Fibroblast of mammary gland (primary cell): ENCODE data around the gene LIMCH1.
"Not testable (repeated sequence)": the region's sequence is repeated elsewhere in the genome, so short reads cannot be mapped to it uniquely, and the experiment has no call there.

Experiments
- DNase-seq: peaks from one replicate; pipeline ENCODE4 v3.0.0-alpha.2; 2010; ENCODE audit warnings: low read depth
- H3K4me3 ChIP-seq: 2 replicates; pipeline ENCODE4 v1.5.1; 2011; ENCODE audit warnings: low read depth, mild to moderate bottlenecking, low read length, moderate library complexity; ENCODE audit not compliant: control insufficient read depth
- TF ChIP-seq, protein P1 (sequence below): conservative IDR thresholded peaks from 2 replicates; pipeline ENCODE4 v1.5.1; 2011; ENCODE audit warnings: low read depth, low read length, inconsistent platforms; ENCODE audit not compliant: control insufficient read depth, insufficient read depth

LIMCH1 gene, protein sequence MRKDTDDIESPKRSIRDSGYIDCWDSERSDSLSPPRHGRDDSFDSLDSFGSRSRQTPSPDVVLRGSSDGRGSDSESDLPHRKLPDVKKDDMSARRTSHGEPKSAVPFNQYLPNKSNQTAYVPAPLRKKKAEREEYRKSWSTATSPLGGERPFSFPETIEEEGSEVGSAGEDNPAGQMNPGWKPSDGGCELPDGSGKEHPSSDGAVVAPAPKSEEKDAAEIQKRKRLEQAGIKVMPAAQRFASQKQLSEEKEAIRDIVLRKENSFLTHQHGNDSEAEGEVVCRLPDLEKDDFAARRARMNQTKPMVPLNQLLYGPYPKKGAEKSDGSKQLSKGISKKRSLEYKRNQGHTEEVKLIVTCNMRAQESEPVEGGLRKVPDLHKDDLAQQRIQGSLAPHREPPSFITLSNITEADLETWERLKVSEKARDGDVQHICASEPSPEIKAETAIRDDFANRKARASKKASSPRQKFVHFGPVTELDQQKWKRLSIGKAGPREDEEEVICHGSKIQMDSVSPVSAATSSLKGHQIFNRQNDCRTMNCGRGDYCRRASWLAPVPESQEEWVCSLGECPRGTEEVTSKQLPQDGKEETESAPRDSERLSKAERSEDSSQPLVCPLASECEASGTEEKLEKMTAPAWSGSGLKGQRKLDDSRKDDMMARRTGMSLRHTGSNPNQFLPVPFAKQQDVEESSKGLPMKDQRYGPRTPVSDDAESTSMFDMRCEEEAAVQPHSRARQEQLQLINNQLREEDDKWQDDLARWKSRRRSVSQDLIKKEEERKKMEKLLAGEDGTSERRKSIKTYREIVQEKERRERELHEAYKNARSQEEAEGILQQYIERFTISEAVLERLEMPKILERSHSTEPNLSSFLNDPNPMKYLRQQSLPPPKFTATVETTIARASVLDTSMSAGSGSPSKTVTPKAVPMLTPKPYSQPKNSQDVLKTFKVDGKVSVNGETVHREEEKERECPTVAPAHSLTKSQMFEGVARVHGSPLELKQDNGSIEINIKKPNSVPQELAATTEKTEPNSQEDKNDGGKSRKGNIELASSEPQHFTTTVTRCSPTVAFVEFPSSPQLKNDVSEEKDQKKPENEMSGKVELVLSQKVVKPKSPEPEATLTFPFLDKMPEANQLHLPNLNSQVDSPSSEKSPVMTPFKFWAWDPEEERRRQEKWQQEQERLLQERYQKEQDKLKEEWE (N-terminal part only)

DNA sequence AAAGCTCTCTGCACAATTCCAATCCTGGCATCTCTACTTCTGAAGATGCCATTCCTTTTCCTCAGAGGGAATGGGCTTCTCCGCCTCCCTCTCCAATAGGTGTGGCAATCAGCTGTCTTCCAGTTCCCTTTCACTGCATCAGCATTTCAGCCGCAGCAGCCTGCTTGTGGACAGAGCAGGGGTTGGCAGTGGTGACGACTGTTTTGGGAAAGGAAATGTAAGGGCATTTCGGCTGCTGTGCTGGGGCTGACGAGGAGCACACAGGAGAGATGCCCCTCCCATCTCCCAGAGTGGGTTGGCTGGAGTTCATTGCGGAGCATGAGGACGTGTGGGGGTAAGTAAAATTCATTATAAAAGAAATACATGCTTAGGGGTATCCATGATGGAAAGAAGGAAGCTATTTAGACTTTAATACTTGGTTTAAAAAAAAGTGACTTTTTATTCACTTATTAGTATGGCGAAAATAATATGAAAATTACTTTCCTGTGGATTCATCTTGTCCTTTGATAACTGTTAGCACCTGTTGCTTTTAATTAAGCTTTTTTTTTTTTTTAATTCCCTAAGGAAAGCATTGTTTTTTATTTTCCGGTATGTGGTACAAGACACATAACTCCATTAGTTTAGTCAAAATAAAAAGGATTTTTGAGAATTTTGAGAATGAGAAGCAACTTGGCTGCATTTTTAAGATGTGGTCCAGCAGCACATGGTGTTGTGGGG lies at the start of gene LIMCH1:
Gene LIMCH1, plus strand, starts transcription at position 141 of the 717 bp plus-strand sequence. CDS start 67,839 bp downstream, outside the sequence.
- TF ChIP-seq, protein P1, sequence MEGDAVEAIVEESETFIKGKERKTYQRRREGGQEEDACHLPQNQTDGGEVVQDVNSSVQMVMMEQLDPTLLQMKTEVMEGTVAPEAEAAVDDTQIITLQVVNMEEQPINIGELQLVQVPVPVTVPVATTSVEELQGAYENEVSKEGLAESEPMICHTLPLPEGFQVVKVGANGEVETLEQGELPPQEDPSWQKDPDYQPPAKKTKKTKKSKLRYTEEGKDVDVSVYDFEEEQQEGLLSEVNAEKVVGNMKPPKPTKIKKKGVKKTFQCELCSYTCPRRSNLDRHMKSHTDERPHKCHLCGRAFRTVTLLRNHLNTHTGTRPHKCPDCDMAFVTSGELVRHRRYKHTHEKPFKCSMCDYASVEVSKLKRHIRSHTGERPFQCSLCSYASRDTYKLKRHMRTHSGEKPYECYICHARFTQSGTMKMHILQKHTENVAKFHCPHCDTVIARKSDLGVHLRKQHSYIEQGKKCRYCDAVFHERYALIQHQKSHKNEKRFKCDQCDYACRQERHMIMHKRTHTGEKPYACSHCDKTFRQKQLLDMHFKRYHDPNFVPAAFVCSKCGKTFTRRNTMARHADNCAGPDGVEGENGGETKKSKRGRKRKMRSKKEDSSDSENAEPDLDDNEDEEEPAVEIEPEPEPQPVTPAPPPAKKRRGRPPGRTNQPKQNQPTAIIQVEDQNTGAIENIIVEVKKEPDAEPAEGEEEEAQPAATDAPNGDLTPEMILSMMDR, result no peak
- no peak within 1 kb of the TSS for H3K4me3 ChIP-seq
- DNase-seq, result no peak

- not testable (repeated sequence) for H3K4me3 ChIP-seq, DNase-seq
Observed at GRCh38 chr4:41491081-41491576, 46.8 kb upstream of the LIMCH1 start.

DNA sequence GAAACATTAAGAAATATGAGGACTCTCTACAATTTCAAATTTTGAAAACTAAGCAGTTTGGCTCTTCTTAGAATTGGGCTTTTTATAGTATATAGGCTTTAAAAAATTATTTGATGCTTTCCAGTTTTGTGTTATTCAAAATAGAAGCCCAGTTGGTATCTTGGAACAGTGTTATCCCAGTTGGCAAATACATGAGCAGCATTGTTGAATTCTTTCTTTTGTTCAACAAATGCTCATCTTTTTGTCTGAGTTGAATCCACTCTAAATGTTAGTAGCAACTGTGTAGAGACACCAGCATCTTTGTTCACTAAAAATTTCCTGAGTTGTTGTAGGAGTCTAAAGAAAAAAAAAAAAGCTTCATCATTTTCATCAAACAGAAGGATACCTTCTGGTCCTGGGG lies 41.0 kb upstream of the LIMCH1 start:
- no peak for DNase-seq
- TF ChIP-seq, protein P1, result no peak
- no peak overlapping the region for H3K4me3 ChIP-seq

DNA sequence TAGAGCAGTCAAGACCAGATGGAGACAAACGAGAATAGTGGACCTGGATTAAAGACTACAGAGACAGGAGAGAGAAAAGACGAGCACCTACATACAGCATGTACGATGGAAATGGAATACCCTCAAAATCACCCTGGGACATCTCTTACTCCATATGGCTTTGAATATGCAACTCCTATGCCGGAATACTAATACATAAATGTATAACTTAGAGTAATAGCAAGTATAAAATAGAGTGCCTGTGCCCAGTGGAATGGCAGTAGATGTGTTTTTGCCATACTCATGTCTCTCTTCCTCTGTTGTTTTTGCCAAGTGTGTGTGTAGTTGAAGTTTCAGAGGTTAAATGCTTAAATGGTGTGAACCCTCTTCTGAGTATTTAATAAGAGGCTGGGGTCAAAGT lies 39.8 kb upstream of the LIMCH1 start:
- no peak overlapping the region for H3K4me3 ChIP-seq
- no peak for DNase-seq
- TF ChIP-seq, protein P1, result no peak

- no peak overlapping the region for H3K4me3 ChIP-seq
- DNase-seq, result no peak
- TF ChIP-seq, protein P1, result no peak
Observed at GRCh38 chr4:41504167-41504818, 33.7 kb upstream of the LIMCH1 start.

DNA sequence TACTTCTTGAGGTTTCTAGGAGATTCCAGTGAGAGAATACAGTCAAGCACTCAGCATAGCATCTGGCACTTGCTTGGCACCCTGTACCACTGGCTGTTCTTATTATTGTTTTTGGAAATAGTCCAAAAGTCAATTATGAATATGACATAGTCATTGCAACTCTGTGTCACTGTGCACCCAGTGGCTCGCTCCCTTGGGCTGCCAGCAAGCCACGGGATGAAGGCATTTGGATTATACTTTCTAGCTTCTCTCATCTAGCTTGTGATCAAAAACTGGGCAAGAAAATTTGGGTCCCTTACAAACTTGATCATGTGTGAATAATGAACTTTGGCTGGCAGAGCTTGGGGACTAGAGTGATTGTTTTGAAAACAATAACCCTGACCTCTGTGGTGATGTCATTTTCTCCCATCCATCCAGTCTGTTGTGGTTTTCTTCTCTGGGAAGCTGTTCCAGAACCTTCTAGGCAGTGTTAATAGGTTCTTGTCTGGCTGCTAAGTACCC lies 32.7 kb upstream of the LIMCH1 start:
- TF ChIP-seq, protein P1, result no peak
- H3K4me3 ChIP-seq, result no peak overlapping the region
- no peak for DNase-seq
